Trophoblast cell (in vitro differentiated cells and primary cell): ENCODE results near the gene SDS.

Experiments used
- DNase-seq, 2 donors: peaks; one replicate each; pipeline ENCODE4 v3.0.0-alpha.2; 2016
- H2AFZ ChIP-seq: 2 replicates; pipeline ENCODE4 v1.6.1; 2013; ENCODE audit warnings: low read length, moderate library complexity, mild to moderate bottlenecking; ENCODE audit not compliant: insufficient read depth, poor library complexity
- H2AK5ac ChIP-seq: 2 replicates; pipeline ENCODE4 v1.6.1; 2013; ENCODE audit warnings: mild to moderate bottlenecking, low read length
- H2BK120ac ChIP-seq: 2 replicates; pipeline ENCODE4 v1.6.1; 2013; ENCODE audit warnings: low read length, mild to moderate bottlenecking, moderate library complexity; ENCODE audit not compliant: insufficient read depth, poor library complexity
- H2BK12ac ChIP-seq: 2 replicates; pipeline ENCODE4 v1.6.1; 2013; ENCODE audit warnings: mild to moderate bottlenecking, low read length, moderate library complexity
- H2BK5ac ChIP-seq: 2 replicates; pipeline ENCODE4 v1.6.1; 2013; ENCODE audit warnings: low read length, low read depth, moderate library complexity, mild to moderate bottlenecking; ENCODE audit not compliant: poor library complexity
- H3K14ac ChIP-seq: 2 replicates; pipeline ENCODE4 v1.6.1; 2013; ENCODE audit warnings: mild to moderate bottlenecking, low read length
- H3K18ac ChIP-seq: 2 replicates; pipeline ENCODE4 v1.6.1; 2013; ENCODE audit warnings: mild to moderate bottlenecking, low read length
- H3K23ac ChIP-seq: 2 replicates; pipeline ENCODE4 v1.6.1; 2013; ENCODE audit warnings: low read length
- H3K27ac ChIP-seq: 2 replicates; pipeline ENCODE4 v1.5.1; 2013; ENCODE audit warnings: low read depth, mild to moderate bottlenecking, inconsistent platforms, low read length, moderate library complexity
- H3K27me3 ChIP-seq: 2 replicates; pipeline ENCODE4 v1.6.1; 2013; ENCODE audit warnings: inconsistent platforms, mild to moderate bottlenecking, low read length, moderate library complexity; ENCODE audit not compliant: insufficient read depth
- H3K36me3 ChIP-seq, 2 experiments: 1 replicate in 1 of 2; 2 replicates in 1 of 2; pipeline ENCODE4 v1.6.1; 2013; ENCODE audit warnings: low read length in 2 of 2, mild to moderate bottlenecking in 2 of 2, moderate library complexity in 1 of 2; ENCODE audit not compliant: insufficient read depth in 2 of 2, control insufficient read depth in 1 of 2
- H3K4ac ChIP-seq: 2 replicates; pipeline ENCODE4 v1.6.1; 2013; ENCODE audit warnings: low read depth, mild to moderate bottlenecking, low read length, moderate library complexity
- H3K4me1 ChIP-seq, 2 experiments: 1 replicate in 1 of 2; 2 replicates in 1 of 2; pipeline ENCODE4 v1.6.1; 2013; ENCODE audit warnings: low read length in 2 of 2, mild to moderate bottlenecking in 2 of 2, moderate library complexity in 1 of 2; ENCODE audit not compliant: insufficient read depth in 2 of 2, control insufficient read depth in 1 of 2
- H3K4me2 ChIP-seq: 2 replicates; pipeline ENCODE4 v1.6.1; 2013; ENCODE audit warnings: inconsistent platforms, mild to moderate bottlenecking, low read length, moderate library complexity
- H3K4me3 ChIP-seq: 2 replicates; pipeline ENCODE4 v1.5.1; 2013; ENCODE audit warnings: mild to moderate bottlenecking, low read depth, low read length, inconsistent platforms
- H3K79me1 ChIP-seq: one replicate; pipeline ENCODE4 v1.6.1; 2013; ENCODE audit warnings: low read length
- H3K79me2 ChIP-seq: 2 replicates; pipeline ENCODE4 v1.6.1; 2013; ENCODE audit warnings: low read length, mild to moderate bottlenecking; ENCODE audit not compliant: control insufficient read depth, insufficient read depth, poor library complexity
- H3K9ac ChIP-seq: 2 replicates; pipeline ENCODE4 v1.6.1; 2013; ENCODE audit warnings: mild to moderate bottlenecking, low read length
- H3K9me3 ChIP-seq: 2 replicates; pipeline ENCODE4 v1.6.1; 2013; ENCODE audit warnings: low read depth, mild to moderate bottlenecking, control low read depth, inconsistent platforms, low read length; ENCODE audit not compliant: insufficient read depth
- H4K12ac ChIP-seq: 2 replicates; pipeline ENCODE4 v1.6.1; 2013; ENCODE audit warnings: low read depth, mild to moderate bottlenecking, low read length, moderate library complexity
- H4K8ac ChIP-seq: 2 replicates; pipeline ENCODE4 v1.6.1; 2013; ENCODE audit warnings: low read depth, mild to moderate bottlenecking, low read length, moderate library complexity
- H4K91ac ChIP-seq: one replicate; pipeline ENCODE4 v1.6.1; 2013; ENCODE audit warnings: low read depth, mild to moderate bottlenecking, low read length, moderate library complexity
- WGBS: extraction: QIAGEN DNeasy Blood & Tissue Kit; methylation state at CpG from one replicate; pipeline ENCODE4 v1.1.7; 2013; ENCODE audit warnings: missing lambda C conversion rate; ENCODE audit not compliant: insufficient read length, insufficient coverage; ENCODE audit errors: extremely low coverage; 5-methylcytosine and 5-hydroxymethylcytosine counted together

SDS gene

GRCh38 chr12:113372371-113372770 lies 31.3 kb downstream of the SDS start:
- H2AFZ ChIP-seq = no peak overlapping the region
- H3K27me3 ChIP-seq = no peaks in the 10 kb centered on the region
- no peak overlapping the region for H3K14ac ChIP-seq
- no peak for DNase-seq
- H3K36me3 ChIP-seq = peaks cover 7 to 22% of the 10 kb centered on the region in 2 experiments
- WGBS = no CpG with 5 or more reads among the region's 9 CpGs
- H4K8ac ChIP-seq = no peak overlapping the region
- H3K27ac ChIP-seq = no peak overlapping the region
- no peaks in the 10 kb centered on the region for H3K79me2 ChIP-seq
- H4K91ac ChIP-seq = no peak overlapping the region
- no peak overlapping the region for H3K18ac ChIP-seq
- no peak overlapping the region for H2BK120ac ChIP-seq
- H3K4me2 ChIP-seq = no peak overlapping the region
- H3K23ac ChIP-seq = no peak overlapping the region
- no peak overlapping the region for H4K12ac ChIP-seq
- H2BK5ac ChIP-seq = no peak overlapping the region
- H3K4ac ChIP-seq = no peak overlapping the region
- no peaks in the 10 kb centered on the region for H3K4me1 ChIP-seq
- H3K9ac ChIP-seq = no peak overlapping the region
- no peak overlapping the region for H3K4me3 ChIP-seq
- H2BK12ac ChIP-seq = no peak overlapping the region
- no peaks in the 10 kb centered on the region for H3K79me1 ChIP-seq
- H3K9me3 ChIP-seq = no peaks in the 10 kb centered on the region
- H2AK5ac ChIP-seq = no peak overlapping the region

GRCh38 chr12:113371808-113372207 lies 31.9 kb downstream of the SDS start:
- Histone ChIP-seq H3K9me3 (no peaks in the 10 kb centered on the region), H3K79me2 (no peaks in the 10 kb centered on the region), H3K4me1 (no peaks in the 10 kb centered on the region), H3K18ac (no peak overlapping the region), H3K9ac (no peak overlapping the region), H3K36me3 (peaks cover 7 to 22% of the 10 kb centered on the region in 2 experiments), H3K23ac (no peak overlapping the region), H2BK120ac (no peak overlapping the region), H4K8ac (no peak overlapping the region), H4K91ac (no peak overlapping the region), H3K4me2 (no peak overlapping the region), H3K27me3 (no peaks in the 10 kb centered on the region), H3K79me1 (no peaks in the 10 kb centered on the region), H4K12ac (no peak overlapping the region), H2AFZ (no peak overlapping the region), H2AK5ac (no peak overlapping the region), H3K14ac (no peak overlapping the region), H2BK12ac (no peak overlapping the region), H3K27ac (no peak overlapping the region), H3K4ac (no peak overlapping the region), H2BK5ac (no peak overlapping the region), H3K4me3 (no peak overlapping the region)
- no CpG with 5 or more reads among the region's 6 CpGs for WGBS
- DNase-seq = no peak

GRCh38 chr12:113370923-113371682 lies 32.6 kb downstream of the SDS start:
- WGBS = no CpG with 5 or more reads among the region's 7 CpGs
- H2AK5ac ChIP-seq = no peak overlapping the region
- H2BK120ac ChIP-seq = no peak overlapping the region
- no peaks in the 10 kb centered on the region for H3K27me3 ChIP-seq
- H3K9ac ChIP-seq = no peak overlapping the region
- H3K14ac ChIP-seq = no peak overlapping the region
- no peak overlapping the region for H3K23ac ChIP-seq
- H2BK5ac ChIP-seq = no peak overlapping the region
- H4K91ac ChIP-seq = no peak overlapping the region
- H4K8ac ChIP-seq = no peak overlapping the region
- H3K4me2 ChIP-seq = no peak overlapping the region
- no peak overlapping the region for H2BK12ac ChIP-seq
- H3K4ac ChIP-seq = no peak overlapping the region
- no peak overlapping the region for H3K18ac ChIP-seq
- no peak overlapping the region for H3K4me3 ChIP-seq
- no peak overlapping the region for H3K27ac ChIP-seq
- H3K9me3 ChIP-seq = no peaks in the 10 kb centered on the region
- peaks cover 5 to 19% of the 10 kb centered on the region in 2 experiments for H3K36me3 ChIP-seq
- H3K4me1 ChIP-seq = no peaks in the 10 kb centered on the region
- no peaks in the 10 kb centered on the region for H3K79me1 ChIP-seq
- no peak overlapping the region for H2AFZ ChIP-seq
- no peak overlapping the region for H4K12ac ChIP-seq
- no peak for DNase-seq
- H3K79me2 ChIP-seq = no peaks in the 10 kb centered on the region

GRCh38 chr12:113369391-113369985 lies 34.2 kb downstream of the SDS start:
- no peak overlapping the region for H4K12ac ChIP-seq
- no CpG with 5 or more reads among the region's 6 CpGs for WGBS
- no peaks in the 10 kb centered on the region for H3K79me1 ChIP-seq
- H2AK5ac ChIP-seq = no peak overlapping the region
- H3K36me3 ChIP-seq = peaks cover 3 to 12% of the 10 kb centered on the region in 2 experiments
- no peak overlapping the region for H2AFZ ChIP-seq
- no peaks in the 10 kb centered on the region for H3K79me2 ChIP-seq
- H2BK5ac ChIP-seq = no peak overlapping the region
- no peak overlapping the region for H3K14ac ChIP-seq
- H3K9ac ChIP-seq = no peak overlapping the region
- H4K8ac ChIP-seq = no peak overlapping the region
- no peak overlapping the region for H3K27ac ChIP-seq
- no peak overlapping the region for H4K91ac ChIP-seq
- no peak overlapping the region for H3K18ac ChIP-seq
- no peaks in the 10 kb centered on the region for H3K27me3 ChIP-seq
- DNase-seq = no peak
- no peak overlapping the region for H3K4me2 ChIP-seq
- H3K4ac ChIP-seq = no peak overlapping the region
- H2BK120ac ChIP-seq = no peak overlapping the region
- H3K23ac ChIP-seq = no peak overlapping the region
- no peak overlapping the region for H2BK12ac ChIP-seq
- no peak overlapping the region for H3K4me3 ChIP-seq
- H3K4me1 ChIP-seq = no peaks in the 10 kb centered on the region
- no peaks in the 10 kb centered on the region for H3K9me3 ChIP-seq
